Neural progenitor cell (in vitro differentiated cells): ENCODE data around the gene EMP2.

Experiments used
- EZH2phosphoT487 ChIP-seq: fragments of 200-600 bp; sonication (generic); IDR thresholded peaks from 2 replicates; pipeline ENCODE4 v1.6.1; 2017; ENCODE audit warnings: antibody characterized with exemption
- TF ChIP-seq, protein P1 (sequence below): fragments of 200-600 bp; sonication (generic); IDR thresholded peaks from 2 replicates; pipeline ENCODE4 v1.5.1; 2017; ENCODE audit warnings: antibody characterized with exemption, mild to moderate bottlenecking

DNA sequence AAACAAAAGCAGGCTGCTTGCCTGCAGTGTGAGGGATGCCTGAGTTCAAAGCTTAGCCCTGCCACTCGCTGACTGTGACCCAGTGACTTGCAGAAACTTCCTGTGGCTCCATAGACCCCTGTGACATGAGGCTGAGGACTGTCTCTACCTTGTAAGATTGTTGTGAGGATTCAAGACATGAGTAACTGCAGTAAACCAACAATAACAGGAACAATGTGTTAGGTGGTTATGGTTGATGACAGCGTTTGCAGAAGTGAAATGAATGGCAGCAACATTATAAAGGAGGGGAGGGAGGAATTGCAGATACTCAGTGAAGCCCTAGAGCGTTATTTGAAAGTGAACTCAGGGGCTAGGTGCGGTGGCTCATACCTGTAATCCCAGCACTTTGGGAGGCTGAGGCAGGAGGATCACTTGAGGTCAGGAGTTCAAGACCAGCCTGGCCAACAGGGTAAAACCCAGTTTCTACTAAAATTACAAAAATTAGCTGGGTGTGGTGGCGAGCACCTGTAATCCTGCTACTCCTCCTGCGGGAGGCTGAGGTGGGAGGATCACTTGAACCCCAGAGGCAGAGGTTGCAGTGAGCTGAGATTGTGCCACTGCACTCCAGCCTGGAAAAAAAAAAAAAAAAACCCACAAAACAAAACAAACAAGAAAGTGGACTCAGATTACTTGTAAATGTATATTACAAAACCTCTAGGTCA is 33.5 kb upstream of the EMP2 start:
- TF ChIP-seq, protein P1, sequence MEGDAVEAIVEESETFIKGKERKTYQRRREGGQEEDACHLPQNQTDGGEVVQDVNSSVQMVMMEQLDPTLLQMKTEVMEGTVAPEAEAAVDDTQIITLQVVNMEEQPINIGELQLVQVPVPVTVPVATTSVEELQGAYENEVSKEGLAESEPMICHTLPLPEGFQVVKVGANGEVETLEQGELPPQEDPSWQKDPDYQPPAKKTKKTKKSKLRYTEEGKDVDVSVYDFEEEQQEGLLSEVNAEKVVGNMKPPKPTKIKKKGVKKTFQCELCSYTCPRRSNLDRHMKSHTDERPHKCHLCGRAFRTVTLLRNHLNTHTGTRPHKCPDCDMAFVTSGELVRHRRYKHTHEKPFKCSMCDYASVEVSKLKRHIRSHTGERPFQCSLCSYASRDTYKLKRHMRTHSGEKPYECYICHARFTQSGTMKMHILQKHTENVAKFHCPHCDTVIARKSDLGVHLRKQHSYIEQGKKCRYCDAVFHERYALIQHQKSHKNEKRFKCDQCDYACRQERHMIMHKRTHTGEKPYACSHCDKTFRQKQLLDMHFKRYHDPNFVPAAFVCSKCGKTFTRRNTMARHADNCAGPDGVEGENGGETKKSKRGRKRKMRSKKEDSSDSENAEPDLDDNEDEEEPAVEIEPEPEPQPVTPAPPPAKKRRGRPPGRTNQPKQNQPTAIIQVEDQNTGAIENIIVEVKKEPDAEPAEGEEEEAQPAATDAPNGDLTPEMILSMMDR, result no peak
- TF ChIP-seq EZH2phosphoT487, result no peak
